ENCODE measurements around the gene TMEM191C.
"Not testable (repeated sequence)": the region's sequence is repeated elsewhere in the genome, so short reads cannot be mapped to it uniquely, and the experiment has no call there.

The TMEM191C gene

DNA sequence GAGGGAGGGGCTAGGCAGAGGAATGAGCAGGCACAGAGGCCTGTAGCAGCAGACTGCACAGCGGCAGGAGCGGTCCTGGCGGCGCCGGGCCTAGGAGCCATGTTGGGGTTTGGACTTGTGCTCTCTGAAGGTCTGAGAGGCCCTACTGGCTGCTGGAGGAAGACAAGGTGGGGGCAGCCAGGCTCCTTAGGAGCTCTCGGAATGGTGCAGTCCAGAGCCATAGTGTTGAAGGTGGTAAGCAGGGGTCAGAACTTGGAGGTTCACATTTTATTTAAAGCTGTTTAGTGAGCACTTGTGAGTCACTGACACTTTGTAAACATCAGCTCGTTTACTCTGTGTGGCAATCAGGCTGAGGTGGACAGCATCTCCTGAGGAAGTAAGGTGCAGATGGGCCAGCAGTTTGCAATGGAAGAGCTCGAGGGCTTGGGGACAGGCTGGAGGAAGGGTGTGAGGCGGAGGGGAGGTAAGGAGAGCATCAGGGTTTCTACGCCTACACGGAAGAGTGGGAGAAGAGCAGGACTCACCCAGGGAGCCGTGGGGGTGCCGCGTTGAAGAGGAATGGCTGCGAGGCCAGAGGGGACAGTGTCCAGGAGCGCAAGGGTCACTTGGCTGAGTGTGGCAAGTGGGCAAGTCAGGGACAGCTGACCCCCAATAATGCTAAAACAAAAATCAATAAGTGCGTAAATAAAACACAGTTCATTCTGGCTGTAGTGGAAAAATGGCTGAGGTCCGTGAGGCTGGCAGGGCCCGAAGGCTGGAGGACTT, 10.0 kb upstream of the TMEM191C start:
- TF ChIP-seq POLR2AphosphoS5 (IDR thresholded peaks at IDR 0.05; ENCODE audit: low read depth, low read length) (no peak), SPI1 (IDR thresholded peaks at IDR 0.05; ENCODE audit: low read depth, low read length) (no peak), POLR2A (IDR thresholded peaks at IDR 0.05; ENCODE audit: low read depth, low read length) (no peak), PAX5 (IDR thresholded peaks at IDR 0.05; ENCODE audit: insufficient read depth, low read length, severe bottlenecking) (no peak), POU2F2 (IDR thresholded peaks at IDR 0.05; ENCODE audit: low read depth, low read length) (no peak), TAF1 (IDR thresholded peaks at IDR 0.05; ENCODE audit: low read depth, low read length) (no peak)
- DNase-seq (ENCODE audit: insufficient read length, low spot score) (no peak), FAIRE-seq (no peak)

DNA sequence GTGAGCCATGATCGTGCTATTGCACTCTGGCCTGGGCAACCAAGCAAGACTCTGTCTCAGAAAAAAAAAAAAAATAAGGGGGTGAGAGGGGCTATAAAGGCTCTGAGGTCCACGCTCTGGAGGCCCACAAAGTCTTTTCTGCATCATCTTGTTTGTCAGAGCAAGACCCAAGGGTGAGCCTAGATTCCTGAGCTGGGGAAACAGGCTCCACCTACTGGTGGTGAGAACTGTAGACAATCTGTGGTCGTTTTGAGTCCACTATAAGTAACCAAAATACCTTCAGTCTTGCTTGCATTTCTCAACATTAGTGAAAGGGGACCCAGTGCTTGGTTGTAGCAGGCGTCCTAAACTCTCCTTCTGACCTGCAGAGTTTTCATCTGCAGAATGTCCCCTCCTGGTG, 4.5 kb upstream of the TMEM191C start:
- DNase-seq (ENCODE audit: insufficient read length, low spot score); FAIRE-seq: not testable (repeated sequence)

DNA sequence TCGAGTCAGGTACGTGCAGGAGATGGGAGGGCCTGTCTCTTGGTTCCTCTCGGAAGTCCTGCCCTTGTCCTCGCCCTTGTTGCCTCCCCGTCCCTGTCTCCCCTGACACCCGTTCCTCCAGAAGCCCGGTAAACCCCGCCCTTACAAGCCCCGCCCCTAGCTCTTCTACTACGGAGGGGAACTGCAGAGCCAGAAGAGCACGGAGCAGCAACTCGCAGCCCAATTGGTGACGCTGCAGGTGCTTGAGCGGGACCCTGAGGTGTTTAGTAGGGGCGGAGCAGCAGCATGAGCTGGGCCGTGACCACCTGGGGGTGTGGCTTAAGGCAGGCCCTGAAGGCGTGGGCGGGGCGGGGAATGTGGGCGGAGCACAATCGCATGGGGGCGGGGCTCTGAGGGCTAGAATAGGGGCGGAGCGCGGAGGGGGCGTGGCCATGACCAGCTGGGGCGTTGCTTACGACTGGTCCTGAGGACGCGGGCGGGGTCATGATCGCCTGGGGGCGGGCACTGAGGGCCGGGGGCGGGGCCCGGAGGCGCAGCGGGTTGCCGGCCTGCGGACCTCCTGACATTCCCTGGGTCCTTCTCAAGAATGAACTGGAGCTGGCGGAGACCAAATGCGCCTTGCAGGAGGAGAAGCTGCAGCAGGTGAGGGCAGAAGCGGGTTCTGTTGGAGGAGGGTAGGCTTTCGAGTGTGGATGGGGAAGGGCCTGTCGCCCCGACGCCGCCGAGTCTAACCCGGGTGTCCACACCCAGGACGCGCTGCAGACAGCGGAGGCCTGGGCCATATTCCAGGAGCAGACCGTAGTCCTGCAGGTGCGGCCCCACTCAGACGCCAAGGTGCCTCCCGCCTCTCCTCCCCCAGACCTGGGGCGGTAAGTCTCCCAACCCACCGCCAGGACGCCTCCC, 1.3 kb downstream of the TMEM191C start:
- not testable (repeated sequence) for FAIRE-seq; DNase-seq (ENCODE audit: insufficient read length, low spot score)

DNA sequence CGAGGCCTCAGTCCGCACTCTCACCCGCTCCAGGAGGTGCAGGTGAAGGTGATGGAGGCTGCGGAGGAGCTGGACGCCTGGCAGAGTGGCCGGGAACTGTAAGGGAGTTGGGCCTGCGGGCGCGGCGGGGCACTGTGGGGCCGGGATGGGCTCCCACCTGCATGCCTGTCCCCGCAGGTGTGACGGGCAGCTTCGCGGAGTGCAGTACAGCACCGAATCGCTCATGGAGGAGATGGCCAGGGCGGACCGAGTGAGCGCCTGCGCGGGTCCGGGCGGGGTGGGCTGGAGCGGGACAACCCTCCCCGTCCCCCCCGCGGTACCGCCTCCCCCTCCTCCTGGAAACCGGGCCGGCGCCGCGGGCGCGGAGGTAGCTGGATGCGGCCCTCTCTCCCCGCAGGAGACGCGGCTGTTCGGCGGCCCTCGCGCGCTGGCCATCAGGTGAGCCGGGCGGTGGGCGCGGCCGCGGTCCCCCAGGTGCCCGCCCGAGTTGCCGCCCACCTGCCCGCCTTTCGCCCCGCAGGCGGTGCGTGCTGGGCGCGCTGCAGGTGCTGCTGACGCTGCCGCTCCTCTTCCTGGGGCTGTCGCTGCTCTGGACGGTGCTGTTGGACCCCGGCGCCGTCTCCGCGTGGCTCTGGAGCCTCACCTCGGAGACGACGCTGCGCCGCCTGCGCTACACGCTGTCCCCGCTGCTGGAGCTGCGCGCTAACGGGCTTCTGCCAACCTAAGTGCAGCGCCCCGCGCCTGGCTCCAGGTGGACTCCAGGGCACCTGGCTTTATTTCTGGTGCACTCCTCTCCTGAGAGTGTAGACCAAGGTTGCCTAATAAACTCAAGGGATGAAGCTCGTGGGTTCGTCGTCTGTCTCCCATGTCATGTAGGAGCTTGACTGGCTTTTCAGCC, 2.2 kb downstream of the TMEM191C start:
- not testable (repeated sequence) for FAIRE-seq; DNase-seq (ENCODE audit: insufficient read length, low spot score)

DNA sequence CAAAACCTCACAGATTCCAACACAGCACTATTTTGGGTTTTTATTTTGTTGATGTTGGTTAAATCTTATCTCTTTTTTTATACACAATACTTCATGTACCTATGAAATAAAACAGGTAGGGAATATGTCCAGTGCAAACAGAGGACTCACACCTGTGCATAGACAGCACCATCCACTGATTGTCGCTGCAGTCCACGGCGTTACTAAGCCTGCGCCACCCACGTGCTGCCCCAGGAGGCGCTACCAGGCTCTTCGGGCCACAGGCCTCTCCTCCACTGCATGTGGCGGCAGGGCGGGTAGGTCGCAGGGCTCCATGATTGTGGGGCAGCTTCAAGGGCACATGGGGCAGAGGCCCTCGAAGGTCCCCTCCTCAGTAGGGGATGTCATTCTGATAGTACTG, 5.8 kb downstream of the TMEM191C start:
- DNase-seq (ENCODE audit: insufficient read length, low spot score); FAIRE-seq: not testable (repeated sequence)

DNA sequence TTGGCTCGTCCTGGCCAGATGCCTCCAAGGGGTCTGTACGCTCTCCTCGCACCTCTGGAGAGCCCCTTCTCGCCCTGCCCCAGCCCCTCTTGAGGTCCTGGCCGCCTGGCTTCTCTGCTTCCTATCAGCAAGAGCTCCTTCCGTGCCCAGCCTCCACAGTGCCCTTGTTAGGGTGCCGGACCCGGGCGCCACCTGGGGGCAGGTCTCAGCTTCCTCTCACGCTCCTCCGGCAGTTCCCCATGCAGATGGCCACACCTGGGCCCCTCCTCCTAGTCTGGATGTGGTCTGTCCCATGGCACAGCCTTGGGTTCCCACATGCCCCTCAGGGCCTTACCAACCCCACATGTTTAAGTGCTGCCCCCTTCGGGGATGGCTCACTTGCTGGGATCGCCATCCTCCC, 6.5 kb downstream of the TMEM191C start:
- DNase-seq (ENCODE audit: insufficient read length, low spot score); FAIRE-seq: not testable (repeated sequence)

DNA sequence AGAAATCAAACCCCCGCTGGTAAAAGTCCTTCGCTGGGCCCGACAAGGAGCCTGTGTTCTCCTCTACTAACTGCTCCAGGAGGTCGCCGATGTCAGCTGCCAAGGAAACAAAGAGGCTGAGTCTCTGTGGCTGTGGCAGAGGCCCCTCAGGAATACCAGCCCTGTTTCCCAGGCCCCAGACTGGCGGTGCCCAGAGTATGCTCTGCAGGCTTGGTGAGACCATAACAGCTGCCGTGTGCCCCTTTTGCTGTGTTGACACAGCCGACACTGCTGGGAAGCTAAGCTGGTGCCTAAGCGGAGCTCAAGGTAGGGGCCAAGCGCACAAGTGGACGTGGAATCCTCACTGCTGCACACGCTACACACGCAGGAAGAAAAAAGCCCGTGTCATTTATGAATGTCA, 16.9 kb downstream of the TMEM191C start:
- DNase-seq (ENCODE audit: insufficient read length, low spot score); FAIRE-seq: not testable (repeated sequence)

DNA sequence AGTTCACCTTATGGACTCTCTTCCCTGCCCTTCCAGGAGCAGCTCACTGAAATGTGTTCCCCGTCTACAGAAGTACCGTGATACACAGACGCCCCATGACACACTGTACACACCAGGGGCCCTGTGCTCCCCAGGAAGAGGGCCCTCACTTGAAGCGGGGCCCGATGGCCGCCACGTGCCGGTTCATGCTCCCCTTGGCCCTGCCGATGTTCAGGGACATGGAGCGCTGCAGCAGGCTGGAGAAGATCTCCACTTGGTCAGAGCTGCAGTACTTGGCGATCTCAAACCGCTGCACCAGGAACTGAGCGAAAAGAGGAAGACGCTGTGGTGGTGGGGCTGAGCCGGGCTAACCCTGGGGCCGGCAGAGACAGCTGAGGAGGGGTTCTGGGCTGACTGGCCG, 20.5 kb downstream of the TMEM191C start:
- not testable (repeated sequence) for DNase-seq (ENCODE audit: insufficient read length, low spot score); FAIRE-seq

DNA sequence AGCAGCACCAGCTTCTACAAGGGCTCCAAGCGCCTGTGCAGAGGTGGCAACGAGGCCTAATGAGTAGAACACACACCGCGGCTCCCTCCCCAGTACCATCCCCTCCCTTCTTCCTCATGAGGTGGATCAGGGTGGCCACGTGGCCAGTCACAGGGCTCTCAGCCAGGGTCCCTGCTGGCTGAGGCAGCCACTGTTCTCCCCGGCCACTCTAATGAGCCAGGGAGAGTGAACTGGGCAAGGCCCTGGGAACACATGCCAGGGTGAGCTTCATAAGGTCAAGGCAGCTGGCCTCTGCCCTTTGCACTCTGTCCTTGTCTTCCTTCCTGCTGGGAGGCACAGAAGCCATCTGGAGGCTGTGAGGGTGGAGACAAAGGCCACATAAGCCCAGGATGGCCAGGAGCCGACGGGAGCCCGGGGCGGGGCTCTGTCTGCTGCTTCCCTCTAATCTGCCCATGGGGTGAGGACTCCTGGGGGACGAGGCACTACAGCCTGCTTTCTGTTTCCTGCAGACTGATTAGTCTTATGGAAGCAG, 22.0 kb downstream of the TMEM191C start:
- not testable (repeated sequence) for FAIRE-seq; DNase-seq (ENCODE audit: insufficient read length, low spot score)

DNA sequence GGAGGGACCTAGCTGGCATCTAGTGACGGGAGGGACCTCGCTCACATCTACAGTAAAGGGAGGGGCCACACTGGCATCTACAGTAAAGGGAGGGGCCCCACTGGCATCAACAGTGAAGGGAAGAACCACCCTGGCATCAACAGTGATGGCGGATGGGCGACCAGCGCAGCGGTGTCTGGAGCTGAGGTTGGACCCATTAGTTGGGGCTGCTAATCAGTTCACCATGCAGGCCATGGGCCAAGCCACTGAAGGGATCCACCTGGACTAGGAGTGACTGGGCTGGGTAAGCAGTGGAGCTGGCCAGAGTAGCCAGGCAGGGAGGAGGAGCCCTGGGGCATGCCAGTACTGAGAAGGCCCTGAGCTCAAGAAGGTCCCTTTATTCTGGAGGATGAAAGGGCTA, 23.4 kb downstream of the TMEM191C start:
- FAIRE-seq; DNase-seq (ENCODE audit: insufficient read length, low spot score): not testable (repeated sequence)

DNA sequence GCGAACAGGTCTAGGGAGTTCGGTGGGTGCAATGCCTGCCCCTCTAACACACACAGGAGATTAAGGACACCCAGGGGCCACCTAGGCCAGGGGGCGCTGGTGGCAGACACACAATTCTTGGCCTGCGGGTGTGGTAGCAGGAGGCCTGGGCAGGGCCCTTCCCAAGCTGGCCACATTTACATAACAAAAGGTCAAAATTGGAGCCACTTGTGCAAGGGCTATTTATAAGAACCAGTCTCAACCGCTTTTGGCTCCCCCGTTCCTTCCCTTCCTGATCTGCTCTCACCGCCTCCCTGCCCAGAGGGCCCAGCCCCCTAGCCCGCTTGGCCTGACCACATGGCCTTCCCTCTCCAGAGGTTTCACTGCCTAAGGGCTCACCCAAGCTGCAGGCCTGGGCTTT, 25.1 kb downstream of the TMEM191C start:
- FAIRE-seq; DNase-seq (ENCODE audit: insufficient read length, low spot score): not testable (repeated sequence)

DNA sequence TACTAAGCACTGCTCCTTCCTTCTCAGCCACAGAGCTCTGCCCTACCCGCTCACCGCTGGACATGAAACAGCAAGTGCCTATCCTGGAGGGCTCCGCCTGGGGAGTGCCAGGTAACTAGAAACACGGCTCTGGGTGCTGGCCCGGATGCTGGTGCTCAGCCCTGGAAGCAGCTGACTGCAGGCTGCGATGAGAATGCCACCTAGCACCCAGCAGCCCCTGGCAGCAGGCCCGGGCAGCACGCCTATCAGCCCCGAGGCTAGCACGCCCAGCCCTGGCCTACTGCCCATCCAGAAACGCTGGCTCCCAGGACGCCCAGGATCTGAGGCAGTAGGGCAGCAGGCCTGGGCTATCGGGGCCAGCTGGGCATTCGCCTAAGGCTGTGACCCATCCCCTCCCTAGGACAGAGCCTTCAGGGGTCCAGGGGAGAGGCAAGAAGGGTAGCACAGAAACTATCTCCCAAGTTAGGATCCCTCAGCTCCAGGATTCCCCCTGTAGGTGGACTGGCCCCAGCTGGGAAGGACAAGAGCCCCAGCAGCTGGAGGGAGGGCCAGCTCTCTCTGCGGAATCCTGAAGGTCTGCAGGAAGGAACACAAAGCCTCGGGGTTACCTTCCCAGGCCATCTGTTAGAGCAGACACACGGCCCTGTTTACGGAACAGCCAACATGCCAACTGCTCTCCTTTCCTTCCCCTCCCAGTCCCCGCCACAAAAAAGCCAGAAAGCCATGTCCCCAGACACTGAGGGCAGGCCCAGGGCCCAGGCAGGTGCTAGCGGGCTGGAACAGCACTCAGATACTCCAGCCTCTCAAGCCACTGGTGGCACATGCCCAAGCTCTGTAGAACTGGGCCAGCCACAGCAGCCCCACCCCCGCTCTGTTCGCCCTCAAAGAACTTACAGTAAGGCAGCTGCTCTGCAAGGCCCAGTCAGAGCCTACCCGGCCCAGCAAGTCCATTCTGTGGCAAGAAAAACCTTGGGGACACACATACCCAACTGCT, 26.9 kb downstream of the TMEM191C start:
- not testable (repeated sequence) for FAIRE-seq; DNase-seq (ENCODE audit: insufficient read length, low spot score)

DNA sequence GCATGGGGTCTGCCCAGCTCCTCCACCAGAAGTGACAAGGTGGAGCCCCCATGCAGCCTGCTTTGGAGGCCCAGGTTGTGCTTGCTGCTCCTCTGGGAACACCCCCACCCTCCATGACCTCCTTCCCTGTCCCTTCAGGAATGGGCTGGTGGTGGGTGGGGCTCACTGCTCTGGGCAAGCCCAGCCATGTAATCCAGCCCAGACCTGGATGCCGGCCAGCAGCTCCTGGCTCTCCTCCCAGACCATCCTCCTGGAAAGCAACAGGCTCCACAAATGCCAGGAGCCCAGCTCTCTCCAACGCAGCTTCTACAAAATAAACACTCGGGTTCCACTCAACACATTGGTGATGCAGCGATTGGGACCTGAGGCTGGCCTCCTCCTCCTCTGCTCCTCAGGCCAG, 30.8 kb downstream of the TMEM191C start:
- not testable (repeated sequence) for FAIRE-seq; DNase-seq (ENCODE audit: insufficient read length, low spot score)

DNA sequence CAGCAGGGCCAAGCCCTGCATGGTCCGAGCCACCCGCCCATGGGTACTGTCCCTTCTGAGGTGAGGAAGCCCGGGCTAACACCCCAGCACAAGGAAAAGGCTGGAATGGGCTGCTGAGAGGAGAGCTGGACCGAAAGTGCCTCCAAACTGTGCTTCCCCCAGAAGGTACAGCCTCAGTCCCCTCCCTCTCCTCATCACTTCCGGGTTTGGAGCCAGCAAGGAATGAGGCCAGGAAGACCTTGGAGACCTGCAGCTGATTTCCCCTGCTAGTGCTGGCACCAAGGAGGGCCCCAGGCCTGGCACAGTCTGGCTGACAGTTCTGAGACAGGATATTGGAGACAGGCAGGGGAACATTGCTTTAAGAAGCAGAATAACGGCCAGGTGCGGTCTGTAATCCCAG, 31.3 kb downstream of the TMEM191C start:
- not testable (repeated sequence) for DNase-seq (ENCODE audit: insufficient read length, low spot score); FAIRE-seq

DNA sequence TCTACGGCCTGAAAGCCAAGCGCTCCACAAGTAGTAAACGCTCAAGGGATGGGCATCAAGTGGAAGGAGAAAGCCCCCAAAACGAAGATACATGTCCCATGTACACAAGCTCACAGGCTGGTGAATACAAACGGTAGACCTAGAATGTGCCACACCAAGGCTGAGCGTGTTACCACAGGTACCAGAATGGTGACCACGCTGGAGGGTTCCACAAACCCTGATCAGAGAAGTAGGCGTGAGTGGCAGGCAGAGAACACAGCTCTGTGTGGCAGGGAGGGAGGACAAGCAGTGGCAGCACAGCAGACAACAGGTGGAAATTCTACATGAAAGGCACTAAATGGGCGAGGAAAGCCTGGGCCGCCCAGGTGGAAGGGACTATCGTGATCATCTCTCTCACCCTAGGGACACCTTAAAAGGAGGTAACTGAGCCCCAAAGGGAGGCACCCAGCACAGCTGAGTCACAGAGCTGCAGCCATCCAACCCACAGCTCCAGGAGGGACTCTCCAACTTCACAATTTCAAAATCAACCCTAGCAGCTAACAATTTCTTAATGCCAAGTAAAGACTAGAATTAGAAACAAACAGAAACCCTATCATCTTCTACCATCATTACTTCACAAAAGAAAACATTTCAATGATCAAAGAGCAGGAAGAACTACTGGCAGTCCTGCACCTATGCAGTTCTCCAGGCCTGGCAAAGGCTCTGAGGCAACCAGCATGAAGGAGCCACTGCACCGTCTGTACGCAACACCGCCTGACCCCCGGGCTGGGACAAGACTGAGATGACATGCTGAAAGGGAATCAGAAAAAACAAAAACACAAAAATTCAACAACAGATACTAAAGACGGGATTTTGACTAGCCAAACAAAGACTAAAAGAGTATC, 32.7 kb downstream of the TMEM191C start:
- DNase-seq (ENCODE audit: insufficient read length, low spot score); FAIRE-seq: not testable (repeated sequence)

DNA sequence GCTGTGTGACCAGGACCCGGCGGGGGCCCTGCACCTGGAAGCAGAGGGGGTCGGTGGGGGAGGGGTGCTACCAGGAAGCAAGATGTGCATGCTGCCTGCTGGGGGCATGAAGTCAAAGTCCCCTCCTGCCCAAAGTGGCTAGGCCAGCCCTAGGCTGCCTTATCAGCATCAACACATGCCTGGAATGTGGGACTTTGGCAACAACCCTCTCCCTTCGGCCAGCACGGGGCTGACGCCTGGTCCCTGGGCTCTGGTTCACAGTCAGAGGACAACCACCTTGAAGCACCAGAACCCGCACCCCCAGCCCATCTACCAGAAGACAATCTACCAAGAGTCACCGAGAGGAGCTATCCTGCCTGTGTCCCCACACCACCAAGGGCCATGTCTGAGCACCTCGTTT, 43.2 kb downstream of the TMEM191C start:
- DNase-seq (ENCODE audit: insufficient read length, low spot score); FAIRE-seq: not testable (repeated sequence)

Data from GM12891 (cell line).